Activated naive CD4-positive, alpha-beta T cell treated with anti-CD3 and anti-CD28 coated beads for 36 hours (primary cell): ENCODE measurements around the gene UBE2G1. TPM values are rescaled to one million over a fixed set of nuclear protein-coding genes. Genes with fewer than 3 reads are reported as not detected.
A peak's percentile ranks its signal among the peaks of the same experiment; 100 is the strongest.
"Not testable (repeated sequence)": the region's sequence is repeated elsewhere in the genome, so short reads cannot be mapped to it uniquely, and the experiment has no call there.

ENCODE experiments used
- CTCF ChIA-PET: fragments of 350-600 bp; sonication (Branson Sonifier 250); formaldehyde crosslinking; loops from one replicate; lab custom pipeline; 2021; ENCODE audit warnings: antibody characterized with exemption; lab: Charles Lee
- DNase-seq: peaks from one replicate; pipeline ENCODE4 v3.0.0-alpha.2; 2020
- H3K27ac Mint-ChIP-seq: one replicate; pipeline ENCODE4 v1.8.0; 2021; ENCODE audit warnings: mild to moderate bottlenecking, mixed read lengths
- H3K27me3 Mint-ChIP-seq: one replicate; pipeline ENCODE4 v1.8.0; 2021; ENCODE audit warnings: low read depth, mixed read lengths
- H3K36me3 Mint-ChIP-seq: one replicate; pipeline ENCODE4 v1.8.0; 2021; ENCODE audit warnings: low read depth, mixed read lengths
- H3K4me1 Mint-ChIP-seq: one replicate; pipeline ENCODE4 v1.8.0; 2021; ENCODE audit warnings: low read depth, mixed read lengths
- H3K4me3 Mint-ChIP-seq: one replicate; pipeline ENCODE4 v1.8.0; 2021; ENCODE audit warnings: mild to moderate bottlenecking, moderate library complexity, mixed read lengths
- H3K9me3 Mint-ChIP-seq: one replicate; pipeline ENCODE4 v1.8.0; 2021; ENCODE audit warnings: mixed read lengths
- intact Hi-C: fragments of 100-400 bp; cut with micrococcal nuclease; formaldehyde crosslinking; loops from one replicate; pipeline ENCODE4 v1.15.1; 2023
- total RNA-seq, 2 experiments: library from RNA; stranded (reverse); gene quantifications; one replicate each; pipeline ENCODE4 v1.2.3, GENCODE V29; 2021

Gene UBE2G1
- total RNA-seq, 2 experiments from 2014 or later, result 33.3 to 36.1 TPM

DNA sequence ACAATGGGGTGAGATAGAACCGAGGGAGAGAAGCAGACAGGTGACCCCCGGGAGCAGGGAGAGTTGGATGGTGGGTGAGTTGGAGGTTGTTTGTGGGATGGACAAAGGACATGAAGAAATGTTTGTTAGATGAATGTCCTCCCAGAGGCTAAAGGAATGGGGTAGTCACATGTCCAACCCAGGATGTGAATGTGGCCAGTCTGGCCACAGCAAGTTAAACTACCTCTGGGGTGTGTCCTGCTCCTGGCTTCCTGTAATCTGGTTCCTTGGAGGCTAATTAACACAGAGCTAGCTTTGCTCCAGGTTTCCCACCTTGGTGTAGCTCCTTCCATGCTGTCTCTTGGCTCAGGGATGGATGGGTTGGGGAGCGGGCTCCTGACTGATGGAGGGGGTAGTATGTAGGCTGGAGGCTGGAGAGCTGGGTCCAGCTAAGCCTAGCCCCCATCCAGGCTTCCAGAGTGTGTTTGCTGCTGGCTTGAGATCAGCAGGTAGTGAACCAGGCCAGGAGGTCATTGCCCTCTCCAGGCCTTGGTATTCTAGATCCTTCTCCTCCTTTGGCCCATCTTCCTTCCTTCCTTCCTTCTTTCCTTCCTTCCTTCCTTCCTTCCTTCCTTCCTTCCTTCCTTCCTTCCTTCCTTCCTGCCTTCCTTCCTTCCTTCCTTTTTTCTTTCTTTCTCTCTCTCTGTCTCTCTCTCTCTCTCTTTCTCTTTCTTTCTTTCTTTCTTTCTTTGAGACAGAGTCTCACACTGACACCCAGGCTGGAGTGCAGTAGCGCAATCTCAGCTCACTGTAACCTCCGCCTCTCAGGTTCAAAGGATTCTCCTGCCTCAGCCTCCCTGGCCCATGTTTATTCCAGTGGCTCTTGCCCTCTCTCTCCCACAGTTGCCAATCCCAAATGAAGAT is 28.0 kb upstream of the UBE2G1 start:
- H3K27me3 Mint-ChIP-seq, result no peaks in the 10 kb centered on the region
- DNase-seq, result no peak
- intact Hi-C loops, result no loop called here
- H3K4me1 Mint-ChIP-seq, result peaks cover 8% of the 10 kb centered on the region
- CTCF ChIA-PET, result interaction anchor here (0.6 kb wide), 1 partner anchor 57 kb away, joined by 3 read pairs; no protein-coding TSS in a partner anchor
- no peak overlapping the region for H3K27ac Mint-ChIP-seq
- no peaks in the 10 kb centered on the region for H3K36me3 Mint-ChIP-seq
- no peak overlapping the region for H3K4me3 Mint-ChIP-seq
- no peaks in the 10 kb centered on the region for H3K9me3 Mint-ChIP-seq

- H3K27ac Mint-ChIP-seq, result no peak overlapping the region
These were observed 27.3 kb upstream of the UBE2G1 start for GRCh38 chr17:4393806-4394205.

DNA sequence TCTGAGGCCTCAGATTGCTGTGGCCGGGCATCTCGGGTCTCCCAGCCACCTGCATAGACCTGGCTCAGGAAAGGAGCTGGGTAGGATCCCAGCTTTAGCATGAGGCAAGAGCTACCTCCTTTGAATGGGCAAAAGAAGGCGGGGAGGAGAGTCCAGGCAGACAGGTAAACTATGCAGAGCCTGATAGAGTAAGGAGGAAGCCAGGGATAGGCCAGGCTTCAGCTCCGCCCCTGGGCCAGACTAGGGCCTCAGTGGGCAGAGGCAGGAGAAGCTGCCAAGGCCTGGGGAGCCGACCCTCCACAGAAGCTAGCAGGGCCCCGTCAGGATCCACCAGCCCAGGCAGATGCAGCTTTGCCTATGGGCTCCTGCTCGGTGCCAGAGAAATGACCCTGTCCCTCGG is 22.6 kb upstream of the UBE2G1 start:
- Mint-ChIP-seq H3K27me3 (no peaks in the 10 kb centered on the region), H3K36me3 (no peaks in the 10 kb centered on the region), H3K4me1 (no peaks in the 10 kb centered on the region), H3K27ac (no peak overlapping the region), H3K4me3 (no peak overlapping the region), H3K9me3 (no peaks in the 10 kb centered on the region)
- no peak for DNase-seq
- CTCF ChIA-PET, result interaction anchor here (0.6 kb wide), 1 partner anchor 21 kb away, joined by 7 read pairs; no protein-coding TSS in a partner anchor
- intact Hi-C loops, result no loop called here

More at GRCh38 chr17:4393806-4394205, 27.3 kb upstream of the UBE2G1 start:
- intact Hi-C loops, result no loop called here
- H3K9me3 Mint-ChIP-seq, result no peaks in the 10 kb centered on the region
- no peaks in the 10 kb centered on the region for H3K27me3 Mint-ChIP-seq
- peaks cover 8% of the 10 kb centered on the region for H3K4me1 Mint-ChIP-seq
- CTCF ChIA-PET, result interaction anchor here (0.6 kb wide), 1 partner anchor 56 kb away, joined by 3 read pairs; no protein-coding TSS in a partner anchor
- no peak for DNase-seq
- H3K36me3 Mint-ChIP-seq, result no peaks in the 10 kb centered on the region
- no peak overlapping the region for H3K4me3 Mint-ChIP-seq

GRCh38 chr17:4387137-4387536 is 20.7 kb upstream of the UBE2G1 start:
- CTCF ChIA-PET, result no interaction called here
- no peaks in the 10 kb centered on the region for H3K27me3 Mint-ChIP-seq

DNA sequence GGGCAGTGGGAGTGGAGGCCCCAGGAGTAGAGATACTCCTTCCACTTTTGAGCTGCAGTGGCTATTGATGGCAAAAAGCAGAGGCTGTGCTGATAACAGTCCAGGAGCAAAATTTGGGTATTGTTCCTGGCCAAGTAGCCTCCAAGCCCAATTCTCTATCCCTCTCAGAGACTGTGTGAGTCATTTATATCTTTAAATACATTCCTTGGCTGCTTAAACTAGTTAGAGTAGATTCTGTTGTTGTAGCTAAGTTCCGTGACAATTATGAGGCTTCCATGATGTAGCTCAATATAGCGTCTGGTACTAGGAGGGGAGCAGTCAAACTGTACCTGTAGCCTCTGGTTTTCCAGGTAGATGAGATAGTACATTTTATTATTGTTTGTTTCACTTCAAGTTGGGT is 19.9 kb upstream of the UBE2G1 start:
- Mint-ChIP-seq H3K4me3 (no peak overlapping the region), H3K36me3 (no peaks in the 10 kb centered on the region), H3K27me3 (no peaks in the 10 kb centered on the region), H3K4me1 (no peaks in the 10 kb centered on the region), H3K27ac (no peak overlapping the region), H3K9me3 (no peaks in the 10 kb centered on the region)
- no peak for DNase-seq
- CTCF ChIA-PET, result no interaction called here
- intact Hi-C loops, result no loop called here

More at GRCh38 chr17:4387137-4387536, 20.7 kb upstream of the UBE2G1 start:
- no peak overlapping the region for H3K27ac Mint-ChIP-seq
- H3K4me1 Mint-ChIP-seq, result no peaks in the 10 kb centered on the region
- no peaks in the 10 kb centered on the region for H3K9me3 Mint-ChIP-seq
- intact Hi-C loops, result no loop called here
- no peaks in the 10 kb centered on the region for H3K36me3 Mint-ChIP-seq
- DNase-seq, result no peak
- no peak overlapping the region for H3K4me3 Mint-ChIP-seq

DNA sequence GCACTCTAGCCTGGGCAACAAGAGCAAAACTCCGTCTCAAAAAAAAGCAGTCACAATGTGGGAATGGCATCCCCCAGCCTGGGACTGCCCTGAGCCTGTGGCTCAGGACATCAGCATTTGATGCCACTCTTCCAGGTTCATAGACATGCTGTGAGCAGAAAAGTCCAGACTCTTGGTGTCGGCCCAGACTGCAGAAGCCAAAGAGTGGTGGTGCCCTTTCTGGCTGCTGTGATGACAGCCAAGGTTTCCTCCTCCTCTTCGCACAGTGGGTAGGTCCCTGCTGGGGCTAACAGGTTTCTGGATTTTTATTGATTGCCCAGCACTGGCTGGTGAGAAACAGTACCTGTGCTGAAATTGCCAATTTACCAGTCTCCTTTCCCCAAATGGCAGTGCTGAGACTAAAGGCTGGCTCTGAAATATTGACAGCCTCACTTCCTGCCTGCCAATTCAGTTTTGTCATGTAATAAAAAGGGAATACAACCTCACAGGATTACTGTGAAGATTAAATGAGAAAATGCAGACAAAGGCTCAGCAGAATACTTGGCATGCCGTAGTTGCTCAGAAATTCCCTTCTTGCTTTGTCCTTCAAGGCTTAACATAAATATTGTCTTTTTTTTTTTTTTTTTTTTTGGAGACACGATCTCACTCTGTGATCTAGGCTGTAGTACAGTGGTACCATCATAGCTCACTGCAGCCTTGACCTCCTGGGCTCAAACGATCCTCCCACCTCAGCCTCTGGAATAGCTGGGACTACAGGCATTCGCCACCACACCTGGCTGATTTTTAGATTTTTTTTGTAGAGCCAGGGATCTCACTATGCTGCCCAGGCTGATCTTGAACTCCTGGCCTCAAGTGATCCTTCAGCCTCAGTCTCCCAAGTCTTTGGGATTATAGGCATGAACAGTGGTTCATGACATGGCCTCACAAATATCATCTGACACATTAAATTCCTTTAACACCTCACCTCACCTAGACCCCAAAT is 15.5 kb upstream of the UBE2G1 start:
- no peak for DNase-seq
- H3K36me3 Mint-ChIP-seq, result no peaks in the 10 kb centered on the region
- intact Hi-C loops, result no loop called here
- no peak overlapping the region for H3K27ac Mint-ChIP-seq
- H3K27me3 Mint-ChIP-seq, result no peaks in the 10 kb centered on the region
- no peaks in the 10 kb centered on the region for H3K9me3 Mint-ChIP-seq
- CTCF ChIA-PET, result interaction anchor here (0.7 kb wide), 1 partner anchor 233 kb away, joined by 3 read pairs; no protein-coding TSS in a partner anchor
- H3K4me3 Mint-ChIP-seq, result no peak overlapping the region
- no peaks in the 10 kb centered on the region for H3K4me1 Mint-ChIP-seq

DNA sequence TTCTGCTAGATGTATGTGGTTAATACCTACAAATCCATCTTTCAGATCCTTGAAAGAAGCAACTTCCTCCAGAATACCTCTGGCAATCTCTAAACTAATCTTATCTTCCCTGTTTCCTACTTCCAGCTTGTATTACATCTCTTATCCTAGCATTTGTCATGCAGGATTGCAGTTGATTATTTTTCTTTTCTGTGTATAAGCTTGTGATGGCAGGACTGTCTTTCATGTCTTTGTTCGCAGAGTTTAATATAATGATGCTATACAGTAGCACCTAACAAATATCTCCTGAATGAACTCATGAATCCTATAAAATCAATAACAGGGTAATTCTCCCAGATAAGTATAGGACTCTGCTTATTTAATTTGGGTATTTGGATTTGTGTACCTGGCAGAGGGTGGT is 12.2 kb upstream of the UBE2G1 start:
- Mint-ChIP-seq H3K4me1 (peaks cover 10% of the 10 kb centered on the region), H3K9me3 (no peaks in the 10 kb centered on the region), H3K36me3 (no peaks in the 10 kb centered on the region), H3K27ac (no peak overlapping the region), H3K27me3 (no peaks in the 10 kb centered on the region), H3K4me3 (no peak overlapping the region)
- DNase-seq, result no peak
- CTCF ChIA-PET, result no interaction called here
- intact Hi-C loops, result no loop called here

- intact Hi-C loops, H3K36me3 Mint-ChIP-seq, H3K27ac Mint-ChIP-seq, H3K4me3 Mint-ChIP-seq, CTCF ChIA-PET, DNase-seq, H3K27me3 Mint-ChIP-seq, H3K9me3 Mint-ChIP-seq, H3K4me1 Mint-ChIP-seq: not testable (repeated sequence)
These were observed 10.8 kb upstream of the UBE2G1 start for GRCh38 chr17:4377247-4377646.

DNA sequence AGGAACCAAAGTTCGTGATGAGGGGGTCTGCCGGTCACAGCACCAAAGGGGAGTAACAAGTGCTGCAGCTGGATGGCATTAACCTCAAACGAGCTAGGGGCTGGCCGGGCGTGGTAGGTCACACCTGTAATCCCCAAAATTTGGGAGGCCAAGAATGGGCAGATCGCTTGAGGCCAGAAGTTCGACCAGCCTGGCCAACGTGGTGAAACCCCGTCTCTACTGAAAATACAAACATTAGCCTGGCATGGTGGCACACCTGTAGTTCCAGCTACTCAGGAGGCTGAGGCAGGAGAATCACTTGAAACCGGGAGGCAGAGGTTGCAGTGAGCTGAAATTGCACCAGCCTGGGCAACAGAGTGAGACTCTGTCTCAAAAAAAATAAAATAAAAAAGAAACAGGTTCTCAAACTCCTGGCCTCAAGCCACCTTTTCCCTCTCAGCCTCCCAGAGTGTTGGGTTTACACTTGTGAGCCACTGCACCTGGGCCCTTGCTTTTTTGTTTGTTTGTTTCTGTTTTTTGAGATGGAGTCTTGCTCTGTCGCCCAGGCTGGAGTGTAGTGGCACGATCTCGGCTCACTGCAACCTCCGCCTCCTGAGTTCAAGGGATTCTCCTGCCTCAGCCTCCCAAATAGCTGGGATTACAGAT is 9.4 kb upstream of the UBE2G1 start:
- not testable (repeated sequence) for H3K4me3 Mint-ChIP-seq, H3K9me3 Mint-ChIP-seq, H3K27me3 Mint-ChIP-seq, H3K4me1 Mint-ChIP-seq, DNase-seq, H3K27ac Mint-ChIP-seq, H3K36me3 Mint-ChIP-seq
- CTCF ChIA-PET, result interaction anchor here (0.9 kb wide), 1 partner anchor 214 kb away, joined by 4 read pairs; no protein-coding TSS in a partner anchor
- intact Hi-C loops, result loop anchor here (1.0 kb wide), 1 partner anchor 20 kb away; no protein-coding TSS in a partner anchor

DNA sequence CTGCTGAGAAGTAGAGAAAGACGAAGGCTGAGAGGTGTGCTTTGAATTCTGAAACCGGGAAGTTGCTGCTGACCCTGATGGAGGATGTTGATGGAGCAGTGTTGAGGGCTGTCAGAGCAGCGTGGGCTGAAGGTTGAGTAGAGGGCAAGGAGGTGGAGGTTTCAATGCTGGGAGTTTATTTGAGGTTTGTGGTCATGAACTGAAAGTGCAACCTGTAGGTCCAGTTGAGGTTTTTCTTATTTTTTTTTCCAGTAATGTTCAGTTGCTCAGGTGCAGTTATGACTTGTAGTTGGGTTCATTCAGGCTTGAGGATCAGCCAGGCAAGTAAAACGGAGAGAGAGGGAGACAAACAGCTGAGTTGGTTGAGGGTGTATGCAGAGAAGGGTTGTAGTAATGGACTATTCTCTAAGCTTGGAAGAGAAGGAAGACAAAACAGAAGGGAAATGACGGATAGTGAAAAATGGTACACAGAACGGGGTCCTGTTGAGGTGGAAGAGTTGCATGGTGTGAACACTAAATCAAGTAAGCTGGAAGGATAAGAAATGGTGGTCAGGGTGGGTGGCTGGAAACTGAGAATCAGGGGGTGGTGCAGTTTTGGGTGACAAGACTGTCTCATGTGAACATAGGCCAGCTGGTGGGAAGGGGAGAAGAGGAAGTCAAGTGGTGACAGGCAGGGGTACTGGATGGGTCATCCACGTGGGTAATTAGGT is 8.7 kb upstream of the UBE2G1 start:
- intact Hi-C loops, result loop anchor here (1.0 kb wide), 1 partner anchor 21 kb away; no protein-coding TSS in a partner anchor
- peak; percentile 73 for DNase-seq
- Mint-ChIP-seq H3K36me3 (no peaks in the 10 kb centered on the region), H3K9me3 (no peaks in the 10 kb centered on the region), H3K27ac (peak overlapping the region; percentile 73), H3K27me3 (no peaks in the 10 kb centered on the region), H3K4me1 (peaks cover 10% of the 10 kb centered on the region), H3K4me3 (peak overlapping the region; percentile 14)
- CTCF ChIA-PET, result interaction anchor here (0.6 to 0.9 kb wide), 2 partner anchors 68 to 213 kb away, joined by 4 read pairs; no protein-coding TSS in a partner anchor
